DOHH2 (cell line): ENCODE results near the gene PAX4.

Experiments used
- H3F3A ChIP-seq: fragments of 200-600 bp; sonication (generic), shearing (Covaris generic); 2 replicates; pipeline ENCODE4 v1.6.0; 2016; ENCODE audit warnings: antibody characterized with exemption, mild to moderate bottlenecking; ENCODE audit not compliant: control insufficient read depth, insufficient read depth
- H3K27ac ChIP-seq: fragments of 200-600 bp; sonication (generic); 2 replicates; pipeline ENCODE4 v1.5.1; 2014; ENCODE audit warnings: low read depth, mild to moderate bottlenecking, low read length, moderate library complexity
- H3K27me3 ChIP-seq: fragments of 200-600 bp; sonication (generic); 2 replicates; pipeline ENCODE4 v1.6.1; 2014; ENCODE audit warnings: mild to moderate bottlenecking, low read length, mixed read lengths; ENCODE audit not compliant: control insufficient read depth
- H3K36me3 ChIP-seq: fragments of 200-600 bp; sonication (generic); 2 replicates; pipeline ENCODE4 v1.6.1; 2014; ENCODE audit warnings: mild to moderate bottlenecking, low read length, moderate library complexity, mixed read lengths; ENCODE audit not compliant: control insufficient read depth
- H3K4me1 ChIP-seq: fragments of 200-600 bp; sonication (generic); 2 replicates; pipeline ENCODE4 v1.6.1; 2014; ENCODE audit warnings: mild to moderate bottlenecking, low read length, mixed read lengths; ENCODE audit not compliant: control insufficient read depth
- H3K4me2 ChIP-seq: fragments of 200-600 bp; sonication (generic); 2 replicates; pipeline ENCODE4 v1.6.0; 2014; ENCODE audit warnings: mild to moderate bottlenecking, low read length, moderate library complexity
- H3K4me3 ChIP-seq: fragments of 200-600 bp; sonication (generic); 2 replicates; pipeline ENCODE4 v1.5.1; 2014; ENCODE audit warnings: mild to moderate bottlenecking, low read length, mixed read lengths
- H3K79me2 ChIP-seq: fragments of 200-600 bp; sonication (generic); 2 replicates; pipeline ENCODE4 v1.6.1; 2014; ENCODE audit warnings: mild to moderate bottlenecking, low read length, mixed read lengths; ENCODE audit not compliant: control insufficient read depth
- H3K9me2 ChIP-seq: fragments of 200-600 bp; sonication (generic); replicated peaks from 2 replicates; pipeline ENCODE4 v1.6.1; 2014; ENCODE audit warnings: mild to moderate bottlenecking, low read length, mixed read lengths; ENCODE audit not compliant: control insufficient read depth
- H3K9me3 ChIP-seq: fragments of 200-600 bp; sonication (generic); 2 replicates; pipeline ENCODE4 v1.6.1; 2014; ENCODE audit warnings: antibody characterized with exemption, low read length, mixed read lengths; ENCODE audit not compliant: control insufficient read depth, insufficient read depth
- H4K20me1 ChIP-seq: fragments of 200-600 bp; sonication (generic); 2 replicates; pipeline ENCODE4 v1.6.0; 2014; ENCODE audit warnings: low read depth, mild to moderate bottlenecking, antibody characterized with exemption, low read length, moderate library complexity; ENCODE audit not compliant: control insufficient read depth, insufficient read depth
- CTCF ChIP-seq: fragments of 200-600 bp; sonication (generic); IDR thresholded peaks from one replicate; pipeline ENCODE4 v1.5.1; 2014; ENCODE audit warnings: antibody characterized with exemption, mild to moderate bottlenecking, low read depth, low read length; ENCODE audit not compliant: poor library complexity, severe bottlenecking
- EZH2phosphoT487 ChIP-seq: fragments of 200-600 bp; sonication (generic); IDR thresholded peaks from 2 replicates; pipeline ENCODE4 v1.6.1; 2017; ENCODE audit warnings: borderline replicate concordance, mild to moderate bottlenecking, antibody characterized with exemption, low read length, moderate library complexity, mixed read lengths

Gene PAX4

GRCh38 chr7:127582361-127582760 is 35.6 kb downstream of the PAX4 start:
- no peak overlapping the region for H3K4me2 ChIP-seq
- H3K4me3 ChIP-seq, result no peak overlapping the region
- peaks cover 21% of the 10 kb centered on the region for H3K4me1 ChIP-seq
- H3K9me3 ChIP-seq, result no peaks in the 10 kb centered on the region
- no peak overlapping the region for H3K27ac ChIP-seq
- no peaks in the 10 kb centered on the region for H3K9me2 ChIP-seq
- no peak for TF ChIP-seq CTCF
- TF ChIP-seq EZH2phosphoT487, result no peak
- no peaks in the 10 kb centered on the region for H3K27me3 ChIP-seq
- peaks cover 45% of the 10 kb centered on the region for H3K36me3 ChIP-seq
- H4K20me1 ChIP-seq, result peaks cover 18% of the 10 kb centered on the region; the same call in 1 of the 2 replicates
- H3K79me2 ChIP-seq, result peaks cover 50% of the 10 kb centered on the region
- peaks cover 7% of the 10 kb centered on the region for H3F3A ChIP-seq

GRCh38 chr7:127581716-127582115 is 36.2 kb downstream of the PAX4 start:
- Histone ChIP-seq H3K4me1 (peaks cover 21% of the 10 kb centered on the region), H3K79me2 (peaks cover 50% of the 10 kb centered on the region), H3K9me2 (no peaks in the 10 kb centered on the region), H3K4me3 (no peak overlapping the region), H3K36me3 (peaks cover 45% of the 10 kb centered on the region), H3K9me3 (no peaks in the 10 kb centered on the region), H3K27me3 (no peaks in the 10 kb centered on the region), H3F3A (peaks cover 1% of the 10 kb centered on the region; the same call in 1 of the 2 replicates), H3K4me2 (no peak overlapping the region), H3K27ac (no peak overlapping the region), H4K20me1 (peaks cover 18% of the 10 kb centered on the region; the same call in 1 of the 2 replicates)
- no peak for TF ChIP-seq CTCF
- no peak for TF ChIP-seq EZH2phosphoT487

GRCh38 chr7:127580612-127581011 is 37.3 kb downstream of the PAX4 start:
- H3F3A ChIP-seq, result no peaks in the 10 kb centered on the region
- H3K4me3 ChIP-seq, result no peak overlapping the region
- peaks cover 45% of the 10 kb centered on the region for H3K36me3 ChIP-seq
- no peak overlapping the region for H3K4me2 ChIP-seq
- no peaks in the 10 kb centered on the region for H3K9me3 ChIP-seq
- no peak for TF ChIP-seq EZH2phosphoT487
- no peak for TF ChIP-seq CTCF
- no peak overlapping the region for H3K27ac ChIP-seq
- no peaks in the 10 kb centered on the region for H3K27me3 ChIP-seq
- H3K9me2 ChIP-seq, result no peaks in the 10 kb centered on the region
- peaks cover 18% of the 10 kb centered on the region; the same call in 1 of the 2 replicates for H4K20me1 ChIP-seq
- H3K4me1 ChIP-seq, result peaks cover 16% of the 10 kb centered on the region
- H3K79me2 ChIP-seq, result peaks cover 50% of the 10 kb centered on the region
